ENCODE data around the gene PRR23E. TPM values are rescaled to one million over a fixed set of nuclear protein-coding genes. Genes with fewer than 3 reads are reported as not detected.

PRR23E gene
- total and polyA plus RNA-seq, 10 of the 15 experiments (the other 5 are each of a cell fraction or from before 2014, with no cell fraction given) = not detected

DNA sequence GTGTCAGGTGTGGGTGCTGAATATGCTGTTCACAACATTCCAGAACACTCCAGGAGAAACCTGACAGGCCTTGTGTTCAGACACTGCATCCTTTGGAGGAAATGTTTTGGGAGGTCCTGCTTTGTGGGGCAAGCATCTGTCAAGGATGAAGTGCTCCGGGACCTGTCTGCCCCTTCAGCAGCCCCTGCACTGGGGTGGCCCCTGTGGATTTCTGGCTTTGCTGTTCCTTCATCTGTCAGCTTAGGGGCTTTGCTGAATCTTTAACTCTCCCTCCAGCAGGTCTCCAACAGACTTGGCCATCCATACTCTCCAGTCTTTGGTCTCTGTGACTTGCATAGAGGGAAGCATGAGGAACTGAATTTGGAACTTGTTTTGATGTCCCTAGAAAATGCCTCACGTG is 3.1 kb downstream of the PRR23E start:
- SMC1A ChIA-PET (ENCODE audit: uncharacterized antibody, unreplicated experiment) = interaction anchor here (0.9 kb wide), 1 partner anchor 9 kb away, joined by 4 read pairs; no protein-coding TSS in a partner anchor
- DNase-seq (ENCODE audit: low read depth, low spot score) (no peak), FAIRE-seq (no peak), ATAC-seq (no peak)
- BruUV-seq (replicated peaks) = no TSS peak
- CTCF ChIA-PET = no interaction called here
- no peaks in the 10 kb centered on the region for H3K36me3 ChIP-seq (ENCODE audit: control insufficient read depth in 2 of 2, insufficient read depth in 2 of 2, low read length in 1 of 2)
- intact Hi-C loops (cut with micrococcal nuclease; ENCODE audit: unreplicated experiment) = no loop called here
- no peak overlapping the region for H3K4me2 ChIP-seq (ENCODE audit: control insufficient read depth, insufficient read depth)
- H3K9me3 ChIP-seq (replicated peaks; ENCODE audit: control insufficient read depth, insufficient read depth, low read length) = no peaks in the 10 kb centered on the region; the same call in 2 of the 3 replicates
- RAD21 ChIA-PET (ENCODE audit: unreplicated experiment) = no interaction called here
- POLR2A ChIA-PET = no interaction called here
- no peak overlapping the region for H3K9ac ChIP-seq (ENCODE audit: control insufficient read depth, insufficient read depth, low read length)
- in situ Hi-C loops (cut with MboI) = no loop called here
- H2AFZ ChIP-seq (ENCODE audit: control insufficient read depth, low read depth, low read length) = no peak overlapping the region
- no peak overlapping the region for H3K27ac ChIP-seq (ENCODE audit: control insufficient read depth, insufficient read depth)
- TF ChIP-seq HDAC6 (IDR thresholded peaks at IDR 0.05; ENCODE audit: unreplicated experiment) (no peak), RELA (IDR thresholded peaks at IDR 0.05; ENCODE audit: borderline replicate concordance, partially characterized antibody) (no peak), BMI1 (IDR thresholded peaks at IDR 0.05; ENCODE audit: borderline replicate concordance) (no peak), ZZZ3 (IDR thresholded peaks at IDR 0.05; ENCODE audit: control insufficient read depth, insufficient read length, low read depth) (no peak), TCF7 (IDR thresholded peaks at IDR 0.05; ENCODE audit: borderline replicate concordance) (no peak), BRCA1 (IDR thresholded peaks at IDR 0.05; ENCODE audit: low read depth, low read length) (no peak), TCF12 (IDR thresholded peaks at IDR 0.05; ENCODE audit: low read depth, low read length) (no peak), POLR2AphosphoS2 (IDR thresholded peaks at IDR 0.05; ENCODE audit: low read depth, low read length) (no peak), WRNIP1 (IDR thresholded peaks at IDR 0.05; ENCODE audit: borderline replicate concordance, low read depth, low read length) (no peak), SMAD5 (IDR thresholded peaks at IDR 0.05; ENCODE audit: low read depth) (no peak), RUNX3 (IDR thresholded peaks at IDR 0.05; ENCODE audit: low read length) (no peak), SMC3 (IDR thresholded peaks at IDR 0.05; ENCODE audit: borderline replicate concordance, low read length) (no peak), CEBPB (IDR thresholded peaks at IDR 0.05; ENCODE audit: borderline replicate concordance in 1 of 2, low read depth in 2 of 2, low read length in 2 of 2) (no peak), EGR1 (IDR thresholded peaks at IDR 0.05; ENCODE audit: borderline replicate concordance in 1 of 2, low read depth in 2 of 2, low read length in 2 of 2) (no peak), SPI1 (IDR thresholded peaks at IDR 0.05; ENCODE audit: borderline replicate concordance, insufficient read depth, low read depth, low read length) (no peak), ZNF384 (IDR thresholded peaks at IDR 0.05; ENCODE audit: borderline replicate concordance, low read depth, low read length) (no peak), GABPA (IDR thresholded peaks at IDR 0.05; ENCODE audit: low read depth) (no peak)
- TF ChIP-seq, protein P1, sequence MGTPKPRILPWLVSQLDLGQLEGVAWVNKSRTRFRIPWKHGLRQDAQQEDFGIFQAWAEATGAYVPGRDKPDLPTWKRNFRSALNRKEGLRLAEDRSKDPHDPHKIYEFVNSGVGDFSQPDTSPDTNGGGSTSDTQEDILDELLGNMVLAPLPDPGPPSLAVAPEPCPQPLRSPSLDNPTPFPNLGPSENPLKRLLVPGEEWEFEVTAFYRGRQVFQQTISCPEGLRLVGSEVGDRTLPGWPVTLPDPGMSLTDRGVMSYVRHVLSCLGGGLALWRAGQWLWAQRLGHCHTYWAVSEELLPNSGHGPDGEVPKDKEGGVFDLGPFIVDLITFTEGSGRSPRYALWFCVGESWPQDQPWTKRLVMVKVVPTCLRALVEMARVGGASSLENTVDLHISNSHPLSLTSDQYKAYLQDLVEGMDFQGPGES (IDR thresholded peaks at IDR 0.05) = no peak
- TF ChIP-seq, protein P2, sequence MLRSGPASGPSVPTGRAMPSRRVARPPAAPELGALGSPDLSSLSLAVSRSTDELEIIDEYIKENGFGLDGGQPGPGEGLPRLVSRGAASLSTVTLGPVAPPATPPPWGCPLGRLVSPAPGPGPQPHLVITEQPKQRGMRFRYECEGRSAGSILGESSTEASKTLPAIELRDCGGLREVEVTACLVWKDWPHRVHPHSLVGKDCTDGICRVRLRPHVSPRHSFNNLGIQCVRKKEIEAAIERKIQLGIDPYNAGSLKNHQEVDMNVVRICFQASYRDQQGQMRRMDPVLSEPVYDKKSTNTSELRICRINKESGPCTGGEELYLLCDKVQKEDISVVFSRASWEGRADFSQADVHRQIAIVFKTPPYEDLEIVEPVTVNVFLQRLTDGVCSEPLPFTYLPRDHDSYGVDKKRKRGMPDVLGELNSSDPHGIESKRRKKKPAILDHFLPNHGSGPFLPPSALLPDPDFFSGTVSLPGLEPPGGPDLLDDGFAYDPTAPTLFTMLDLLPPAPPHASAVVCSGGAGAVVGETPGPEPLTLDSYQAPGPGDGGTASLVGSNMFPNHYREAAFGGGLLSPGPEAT (IDR thresholded peaks at IDR 0.05; ENCODE audit: low read depth) = no peak
- TF ChIP-seq, protein P3, sequence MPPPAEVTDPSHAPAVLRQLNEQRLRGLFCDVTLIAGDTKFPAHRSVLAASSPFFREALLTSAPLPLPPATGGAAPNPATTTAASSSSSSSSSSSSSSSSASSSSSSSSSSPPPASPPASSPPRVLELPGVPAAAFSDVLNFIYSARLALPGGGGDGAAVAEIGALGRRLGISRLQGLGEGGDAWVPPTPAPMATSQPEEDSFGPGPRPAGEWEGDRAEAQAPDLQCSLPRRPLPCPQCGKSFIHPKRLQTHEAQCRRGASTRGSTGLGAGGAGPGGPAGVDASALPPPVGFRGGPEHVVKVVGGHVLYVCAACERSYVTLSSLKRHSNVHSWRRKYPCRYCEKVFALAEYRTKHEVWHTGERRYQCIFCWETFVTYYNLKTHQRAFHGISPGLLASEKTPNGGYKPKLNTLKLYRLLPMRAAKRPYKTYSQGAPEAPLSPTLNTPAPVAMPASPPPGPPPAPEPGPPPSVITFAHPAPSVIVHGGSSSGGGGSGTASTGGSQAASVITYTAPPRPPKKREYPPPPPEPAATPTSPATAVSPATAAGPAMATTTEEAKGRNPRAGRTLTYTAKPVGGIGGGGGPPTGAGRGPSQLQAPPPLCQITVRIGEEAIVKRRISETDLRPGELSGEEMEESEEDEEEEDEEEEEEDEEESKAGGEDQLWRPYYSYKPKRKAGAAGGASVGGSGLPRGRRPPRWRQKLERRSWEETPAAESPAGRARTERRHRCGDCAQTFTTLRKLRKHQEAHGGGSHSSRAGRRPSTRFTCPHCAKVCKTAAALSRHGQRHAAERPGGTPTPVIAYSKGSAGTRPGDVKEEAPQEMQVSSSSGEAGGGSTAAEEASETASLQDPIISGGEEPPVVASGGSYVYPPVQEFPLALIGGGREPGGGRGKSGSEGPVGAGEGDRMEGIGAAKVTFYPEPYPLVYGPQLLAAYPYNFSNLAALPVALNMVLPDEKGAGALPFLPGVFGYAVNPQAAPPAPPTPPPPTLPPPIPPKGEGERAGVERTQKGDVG (CRISPR knock-in tag; IDR thresholded peaks at IDR 0.05) = no peak
- no peaks in the 10 kb centered on the region for H3K79me2 ChIP-seq (ENCODE audit: control insufficient read depth, insufficient read depth, low read length)
- no peaks in the 10 kb centered on the region for H4K20me1 ChIP-seq (ENCODE audit: control insufficient read depth, insufficient read depth)
- no peaks in the 10 kb centered on the region for H3K4me1 ChIP-seq (ENCODE audit: control insufficient read depth, insufficient read depth, low read length)
- H3K4me3 ChIP-seq = no peak overlapping the region
- WGBS (ENCODE audit: insufficient coverage, insufficient replicate concordance, low lambda C conversion rate, missing lambda C conversion rate) = 29% methylated on average over 2 of the region's 2 CpGs
- no peaks in the 10 kb centered on the region for H3K27me3 ChIP-seq (replicated peaks in 1 of 2; ENCODE audit: control insufficient read depth in 2 of 2, insufficient read depth in 2 of 2, low read length in 1 of 2)
